ENCODE results near the gene CLEC3A. TPM values are rescaled to one million over a fixed set of nuclear protein-coding genes. Genes with fewer than 3 reads are reported as not detected.

The CLEC3A gene, protein sequence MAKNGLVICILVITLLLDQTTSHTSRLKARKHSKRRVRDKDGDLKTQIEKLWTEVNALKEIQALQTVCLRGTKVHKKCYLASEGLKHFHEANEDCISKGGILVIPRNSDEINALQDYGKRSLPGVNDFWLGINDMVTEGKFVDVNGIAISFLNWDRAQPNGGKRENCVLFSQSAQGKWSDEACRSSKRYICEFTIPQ
- total RNA-seq, result not detected
- not detected for polyA plus RNA-seq

- 47% methylated on average over 5 of the region's 5 CpGs for WGBS
- no peak for DNase-seq (ENCODE audit: low spot score)
These were observed at the start of gene CLEC3A for GRCh38 chr16:78022347-78023060. CLEC3A (plus strand) TSS chr16:78022548; CDS start chr16:78022627, 79 bp downstream.

DNA sequence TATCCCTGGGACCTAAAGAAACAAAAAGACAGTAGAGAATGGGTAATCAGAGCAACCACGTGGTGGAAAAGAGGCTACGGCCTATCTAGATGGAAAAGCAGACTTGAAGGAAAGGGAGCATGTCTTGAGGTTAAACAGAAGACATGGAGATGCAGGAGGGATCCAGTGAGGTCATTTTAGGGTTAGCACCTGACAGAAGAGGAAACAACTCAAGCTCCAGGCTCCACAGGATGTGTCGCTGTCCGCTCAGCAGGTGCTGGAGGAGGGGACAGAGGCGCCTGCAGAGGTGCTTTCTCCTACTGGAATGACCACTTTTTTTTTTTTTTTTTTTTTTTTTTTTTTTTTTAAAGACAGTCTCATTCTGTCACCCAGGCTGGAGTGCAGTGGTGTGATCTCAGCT, 47.5 kb upstream of the CLEC3A start:
- Histone ChIP-seq H3K27me3 (ENCODE audit: control insufficient read depth in 4 of 4, insufficient read depth in 4 of 4, low read length in 3 of 4) (no peaks in the 10 kb centered on the region), H3K9ac (ENCODE audit: low read depth in 1 of 2, low read length in 2 of 2) (no peak overlapping the region), H3K4me1 (ENCODE audit: control insufficient read depth in 4 of 4, insufficient read depth in 4 of 4, low read length in 3 of 4) (no peaks in the 10 kb centered on the region), H3K4me3 (ENCODE audit: low read depth in 1 of 3, low read length in 3 of 3) (no peak overlapping the region), H3K9me3 (ENCODE audit: control insufficient read depth in 4 of 4, low read length in 3 of 4) (no peaks in the 10 kb centered on the region), H3K36me3 (ENCODE audit: control insufficient read depth in 4 of 4, insufficient read depth in 3 of 4, low read depth in 1 of 4, low read length in 3 of 4) (no peaks in the 10 kb centered on the region), H3K27ac (ENCODE audit: low read depth in 1 of 2, low read length in 2 of 2) (no peak overlapping the region)
- DNase-seq (ENCODE audit: low spot score), result no peak
- TF ChIP-seq RXRA (IDR thresholded peaks at IDR 0.05), result no peak
- TF ChIP-seq RAD21 (IDR thresholded peaks at IDR 0.05), result no peak
- no peak for TF ChIP-seq MAX (IDR thresholded peaks at IDR 0.05)
- peak; percentile 97 for TF ChIP-seq REST (IDR thresholded peaks at IDR 0.05)
- WGBS, result 76% methylated on average over 5 of the region's 5 CpGs

More at GRCh38 chr16:78022347-78023060, at the start of gene CLEC3A:
- Histone ChIP-seq H3K27ac (ENCODE audit: low read depth in 1 of 2, low read length in 2 of 2) (no peak within 1 kb of the TSS), H3K4me1 (ENCODE audit: control insufficient read depth in 4 of 4, insufficient read depth in 4 of 4, low read length in 3 of 4) (no peaks in the 10 kb centered on the region), H3K36me3 (ENCODE audit: control insufficient read depth in 4 of 4, insufficient read depth in 3 of 4, low read depth in 1 of 4, low read length in 3 of 4) (no peaks in the 10 kb centered on the region), H3K27me3 (ENCODE audit: control insufficient read depth in 4 of 4, insufficient read depth in 4 of 4, low read length in 3 of 4) (no peaks in the 10 kb centered on the region), H3K9me3 (ENCODE audit: control insufficient read depth in 4 of 4, low read length in 3 of 4) (no peaks in the 10 kb centered on the region), H3K4me3 (ENCODE audit: low read depth in 1 of 3, low read length in 3 of 3) (no peak within 1 kb of the TSS), H3K9ac (ENCODE audit: low read depth in 1 of 2, low read length in 2 of 2) (no peak within 1 kb of the TSS)
- TF ChIP-seq, protein P1, sequence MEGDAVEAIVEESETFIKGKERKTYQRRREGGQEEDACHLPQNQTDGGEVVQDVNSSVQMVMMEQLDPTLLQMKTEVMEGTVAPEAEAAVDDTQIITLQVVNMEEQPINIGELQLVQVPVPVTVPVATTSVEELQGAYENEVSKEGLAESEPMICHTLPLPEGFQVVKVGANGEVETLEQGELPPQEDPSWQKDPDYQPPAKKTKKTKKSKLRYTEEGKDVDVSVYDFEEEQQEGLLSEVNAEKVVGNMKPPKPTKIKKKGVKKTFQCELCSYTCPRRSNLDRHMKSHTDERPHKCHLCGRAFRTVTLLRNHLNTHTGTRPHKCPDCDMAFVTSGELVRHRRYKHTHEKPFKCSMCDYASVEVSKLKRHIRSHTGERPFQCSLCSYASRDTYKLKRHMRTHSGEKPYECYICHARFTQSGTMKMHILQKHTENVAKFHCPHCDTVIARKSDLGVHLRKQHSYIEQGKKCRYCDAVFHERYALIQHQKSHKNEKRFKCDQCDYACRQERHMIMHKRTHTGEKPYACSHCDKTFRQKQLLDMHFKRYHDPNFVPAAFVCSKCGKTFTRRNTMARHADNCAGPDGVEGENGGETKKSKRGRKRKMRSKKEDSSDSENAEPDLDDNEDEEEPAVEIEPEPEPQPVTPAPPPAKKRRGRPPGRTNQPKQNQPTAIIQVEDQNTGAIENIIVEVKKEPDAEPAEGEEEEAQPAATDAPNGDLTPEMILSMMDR (IDR thresholded peaks at IDR 0.05; ENCODE audit: low read depth, low read length, missing input control), result no peak
- no peak for TF ChIP-seq FOXA2 (IDR thresholded peaks at IDR 0.05)

GRCh38 chr16:77975942-77976341, 46.4 kb upstream of the CLEC3A start:
- Histone ChIP-seq H3K36me3 (ENCODE audit: control insufficient read depth in 4 of 4, insufficient read depth in 3 of 4, low read depth in 1 of 4, low read length in 3 of 4) (no peaks in the 10 kb centered on the region), H3K27me3 (ENCODE audit: control insufficient read depth in 4 of 4, insufficient read depth in 4 of 4, low read length in 3 of 4) (no peaks in the 10 kb centered on the region)
- WGBS, result 61% methylated on average over 3 of the region's 3 CpGs
- TF ChIP-seq JUND (IDR thresholded peaks at IDR 0.05) (no peak), REST (IDR thresholded peaks at IDR 0.05) (no peak), YY1 (IDR thresholded peaks at IDR 0.05) (no peak), TAF1 (conservative IDR thresholded peaks at IDR 0.05) (no peak), RAD21 (IDR thresholded peaks at IDR 0.05) (no peak), HNF4G (IDR thresholded peaks at IDR 0.05) (no peak), GABPA (IDR thresholded peaks at IDR 0.05 in 1 of 2, conservative IDR thresholded peaks at IDR 0.05 in 1 of 2) (no peak), MAX (IDR thresholded peaks at IDR 0.05) (no peak), FOXA2 (IDR thresholded peaks at IDR 0.05) (no peak)
- TF ChIP-seq, protein P1 (IDR thresholded peaks at IDR 0.05; ENCODE audit: low read depth, low read length, missing input control), result no peak
- TF ChIP-seq, protein P2, sequence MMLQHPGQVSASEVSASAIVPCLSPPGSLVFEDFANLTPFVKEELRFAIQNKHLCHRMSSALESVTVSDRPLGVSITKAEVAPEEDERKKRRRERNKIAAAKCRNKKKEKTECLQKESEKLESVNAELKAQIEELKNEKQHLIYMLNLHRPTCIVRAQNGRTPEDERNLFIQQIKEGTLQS (IDR thresholded peaks at IDR 0.05), result no peak

More at GRCh38 chr16:77975942-77976341, 46.4 kb upstream of the CLEC3A start:
- no peaks in the 10 kb centered on the region for H3K9me3 ChIP-seq (ENCODE audit: control insufficient read depth in 4 of 4, low read length in 3 of 4)
- no peaks in the 10 kb centered on the region for H3K4me1 ChIP-seq (ENCODE audit: control insufficient read depth in 4 of 4, insufficient read depth in 4 of 4, low read length in 3 of 4)
- no peak overlapping the region for H3K4me3 ChIP-seq (ENCODE audit: low read depth in 1 of 3, low read length in 3 of 3)
- DNase-seq (ENCODE audit: low spot score), result no peak
- no peak overlapping the region for H3K27ac ChIP-seq (ENCODE audit: low read depth in 1 of 2, low read length in 2 of 2)
- no peak overlapping the region for H3K9ac ChIP-seq (ENCODE audit: low read depth in 1 of 2, low read length in 2 of 2)

Measured in liver (tissue), 9 donors.